SK-N-SH (cell line): ENCODE data around the gene ZP4.

Experiments
- EP300 ChIP-seq, 2 experiments: IDR thresholded peaks; 2 replicates each; pipeline versions ENCODE4 v1.4.0 to v1.6.1; 2012; ENCODE audit warnings: borderline replicate concordance in 1 of 2, low read depth in 1 of 2, low read length in 1 of 2
- EZH2phosphoT487 ChIP-seq: fragments of 200-600 bp; sonication (generic); IDR thresholded peaks from 2 replicates; pipeline ENCODE4 v1.6.1; 2017; ENCODE audit warnings: low read depth, mixed run types, mild to moderate bottlenecking, antibody characterized with exemption, moderate library complexity, borderline replicate concordance
- FOXJ3 ChIP-seq: sonication (generic); formaldehyde crosslinking; IDR thresholded peaks from 2 replicates; pipeline ENCODE4 v1.5.1; 2020; ENCODE audit warnings: mild to moderate bottlenecking, missing genetic modification reagents
- GABPA ChIP-seq: IDR thresholded peaks from 2 replicates; pipeline ENCODE4 v1.4.0; 2012; ENCODE audit warnings: low read depth, mild to moderate bottlenecking
- GATA2 ChIP-seq: sonication (generic); formaldehyde crosslinking; IDR thresholded peaks from 2 replicates; pipeline ENCODE4 v1.5.0; 2020; ENCODE audit warnings: mild to moderate bottlenecking, missing genetic modification reagents
- MAX ChIP-seq: IDR thresholded peaks from 2 replicates; pipeline ENCODE4 v1.4.0; 2012; ENCODE audit warnings: low read depth
- NFIC ChIP-seq: IDR thresholded peaks from 2 replicates; pipeline ENCODE4 v1.4.0; 2012; ENCODE audit warnings: borderline replicate concordance
- POLR2AphosphoS5 ChIP-seq: IDR thresholded peaks from 2 replicates; pipeline ENCODE4 v1.6.1; 2012; ENCODE audit warnings: low read depth, low read length
- REST ChIP-seq: IDR thresholded peaks from 2 replicates; pipeline ENCODE4 v1.6.1; 2012; ENCODE audit warnings: mild to moderate bottlenecking, low read depth, low read length, moderate library complexity
- SMC3 ChIP-seq: IDR thresholded peaks from 2 replicates; pipeline ENCODE4 v1.6.1; 2012; ENCODE audit warnings: low read depth, low read length, improper control_type of control experiment
- TCF12 ChIP-seq: IDR thresholded peaks from 2 replicates; pipeline ENCODE4 v1.4.0; 2012
- ZBTB33 ChIP-seq: IDR thresholded peaks from 2 replicates; pipeline ENCODE4 v1.4.0; 2012; ENCODE audit warnings: low read depth, borderline replicate concordance
- TF ChIP-seq, protein P1 (sequence below): fragments of 200-600 bp; sonication (generic); IDR thresholded peaks from 2 replicates; pipeline ENCODE4 v1.6.1; 2017; ENCODE audit warnings: antibody characterized with exemption, mild to moderate bottlenecking, moderate library complexity

DNA sequence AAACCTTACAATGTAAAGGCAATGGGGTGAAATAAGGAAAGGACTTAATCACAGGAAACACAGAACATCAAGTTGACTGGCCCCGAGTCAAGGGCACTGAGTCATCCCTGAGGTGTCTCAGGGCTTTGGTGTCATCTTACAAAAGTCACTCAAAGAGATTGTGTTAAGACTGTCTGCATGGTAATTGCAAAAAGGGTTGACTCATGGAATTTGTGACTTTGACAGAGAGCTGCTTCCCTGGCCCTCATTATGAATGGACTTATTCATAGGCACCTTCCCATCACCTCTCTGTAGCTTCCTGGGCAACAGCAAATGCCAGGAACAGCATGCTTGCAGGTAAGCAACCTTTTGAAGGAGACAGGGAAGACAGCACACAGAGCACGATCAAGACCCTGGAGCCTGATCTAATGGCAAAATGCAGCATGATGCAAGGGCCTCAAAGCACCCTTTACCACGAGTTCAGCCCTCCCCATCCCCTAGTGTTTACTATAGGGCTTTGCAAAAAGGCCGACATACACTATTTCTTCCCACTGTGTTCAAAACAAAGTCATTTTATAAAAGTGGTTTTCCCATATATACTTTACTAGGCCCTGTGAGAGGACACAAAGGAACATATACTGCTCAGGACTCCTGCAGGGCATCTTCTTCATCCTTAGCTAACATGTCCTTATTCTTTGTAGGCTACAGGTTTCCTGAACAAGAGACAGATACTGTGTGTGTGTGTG is 17.1 kb downstream of the ZP4 start:
- TF ChIP-seq, protein P1, sequence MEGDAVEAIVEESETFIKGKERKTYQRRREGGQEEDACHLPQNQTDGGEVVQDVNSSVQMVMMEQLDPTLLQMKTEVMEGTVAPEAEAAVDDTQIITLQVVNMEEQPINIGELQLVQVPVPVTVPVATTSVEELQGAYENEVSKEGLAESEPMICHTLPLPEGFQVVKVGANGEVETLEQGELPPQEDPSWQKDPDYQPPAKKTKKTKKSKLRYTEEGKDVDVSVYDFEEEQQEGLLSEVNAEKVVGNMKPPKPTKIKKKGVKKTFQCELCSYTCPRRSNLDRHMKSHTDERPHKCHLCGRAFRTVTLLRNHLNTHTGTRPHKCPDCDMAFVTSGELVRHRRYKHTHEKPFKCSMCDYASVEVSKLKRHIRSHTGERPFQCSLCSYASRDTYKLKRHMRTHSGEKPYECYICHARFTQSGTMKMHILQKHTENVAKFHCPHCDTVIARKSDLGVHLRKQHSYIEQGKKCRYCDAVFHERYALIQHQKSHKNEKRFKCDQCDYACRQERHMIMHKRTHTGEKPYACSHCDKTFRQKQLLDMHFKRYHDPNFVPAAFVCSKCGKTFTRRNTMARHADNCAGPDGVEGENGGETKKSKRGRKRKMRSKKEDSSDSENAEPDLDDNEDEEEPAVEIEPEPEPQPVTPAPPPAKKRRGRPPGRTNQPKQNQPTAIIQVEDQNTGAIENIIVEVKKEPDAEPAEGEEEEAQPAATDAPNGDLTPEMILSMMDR = no peak
- TF ChIP-seq EZH2phosphoT487 (no peak), POLR2AphosphoS5 (no peak), MAX (no peak), EP300 (IDR thresholded peaks at IDR 0.05; ENCODE audit: borderline replicate concordance in 1 of 2, low read depth in 1 of 2, low read length in 1 of 2) (peak; percentile 65 to 83), FOXJ3 (CRISPR knock-in tag) (no peak), REST (no peak), SMC3 (no peak), GABPA (no peak), ZBTB33 (no peak), GATA2 (CRISPR knock-in tag) (no peak), TCF12 (peak; percentile 81), NFIC (peak; percentile 77)
